Right lobe of liver (tissue), 4 donors: ENCODE data around the gene CDH4.

Source experiments
- CTCF ChIP-seq, 4 donors: fragments of 200-600 bp in 3 of 4; fragments of 450-650 bp in 1 of 4; IDR thresholded peaks; one replicate each; pipeline versions ENCODE4 v1.5.1 to v1.8.0; 2016 to 2022; ENCODE audit warnings: antibody characterized with exemption in 4 of 4, mild to moderate bottlenecking in 2 of 4
- POLR2A ChIP-seq: fragments of 450-650 bp; IDR thresholded peaks from one replicate; pipeline ENCODE4 v1.6.1; 2017; ENCODE audit warnings: antibody characterized with exemption, mild to moderate bottlenecking
- donor health status: DM: no; HTN: no; CAD: no.
- donor health status: DM: no; HTN: no; CAD: no.
- donor health status: DM: no; HTN: yes; CAD: no.

GRCh38 chr20:61927826-61928541, 675.9 kb downstream of the CDH4 start:
- TF ChIP-seq CTCF (IDR thresholded peaks at IDR 0.05) (no peak), POLR2A (no peak)
